Endothelial cell of umbilical vein (primary cell): ENCODE measurements around the gene TRMT10B.

Experiments
- CTCF ChIP-seq, 2 donors: IDR thresholded peaks; 1 replicate in 1 of 2; 2 replicates in 1 of 2; pipeline ENCODE4 v1.5.1; 2011; ENCODE audit warnings: low read length in 2 of 2, mild to moderate bottlenecking in 2 of 2, moderate library complexity in 2 of 2, control low read depth in 1 of 2, inconsistent platforms in 1 of 2, low read depth in 1 of 2; ENCODE audit not compliant: insufficient read depth in 1 of 2; ENCODE audit errors: extremely low read depth in 1 of 2
- EZH2 ChIP-seq: IDR thresholded peaks from 2 replicates; pipeline ENCODE4 v1.6.1; 2012; ENCODE audit warnings: borderline replicate concordance, low read depth, mild to moderate bottlenecking, moderate library complexity, low read length, inconsistent platforms; ENCODE audit not compliant: severe bottlenecking
- MAX ChIP-seq: IDR thresholded peaks from 2 replicates; pipeline ENCODE4 v1.6.1; 2011; ENCODE audit not compliant: insufficient read depth, insufficient read length

GRCh38 chr9:37790096-37790495 is 36.5 kb downstream of the TRMT10B start:
- no peak for TF ChIP-seq CTCF (IDR thresholded peaks at IDR 0.05; ENCODE audit: extremely low read depth in 1 of 2, insufficient read depth in 1 of 2, low read depth in 1 of 2, low read length in 2 of 2)
- TF ChIP-seq EZH2, result no peak
- no peak for TF ChIP-seq MAX
